Activated CD8-positive, alpha-beta memory T cell treated with anti-CD3 and anti-CD28 coated beads, Interleukin-2, amount 50 U/mL, for 24 hours (primary cell): Measurements from ENCODE around the gene ZFAND2B.
"Not testable (repeated sequence)": the region's sequence is repeated elsewhere in the genome, so short reads cannot be mapped to it uniquely, and the experiment has no call there.

Experiments used
- DNase-seq: peaks from one replicate; pipeline ENCODE4 v3.0.0-alpha.2; 2020; ENCODE audit errors: extremely low read depth

ZFAND2B gene

DNA sequence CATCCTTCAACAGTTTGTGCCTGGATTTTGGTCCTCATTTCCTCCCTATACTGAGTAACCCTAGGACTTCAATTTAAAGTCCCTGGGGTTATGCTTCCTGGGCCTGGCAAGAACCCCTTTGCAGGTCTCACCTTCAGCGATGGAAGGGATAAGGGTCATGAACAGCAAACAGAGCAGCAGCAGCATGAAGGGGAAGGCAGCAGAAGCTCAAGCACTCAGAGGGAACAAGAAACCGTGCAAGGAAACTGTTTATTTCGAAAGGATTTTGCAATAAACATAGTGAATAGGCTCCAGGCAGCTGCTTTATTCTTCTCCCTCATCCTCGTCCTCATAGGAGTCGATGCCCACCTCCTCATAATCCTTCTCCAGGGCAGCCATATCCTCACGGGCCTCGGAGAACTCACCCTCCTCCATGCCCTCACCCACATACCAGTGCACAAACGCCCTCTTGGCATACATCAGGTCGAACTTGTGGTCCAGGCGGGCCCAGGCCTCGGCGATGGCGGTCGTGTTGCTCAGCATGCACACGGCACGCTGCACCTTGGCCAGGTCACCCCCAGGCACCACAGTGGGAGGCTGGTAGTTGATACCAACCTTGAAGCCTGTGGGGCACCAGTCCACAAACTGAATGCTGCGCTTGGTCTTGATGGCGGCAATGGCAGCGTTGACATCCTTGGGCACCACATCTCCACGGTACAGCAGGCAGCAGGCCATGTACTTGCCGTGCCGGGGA lies 43.6 kb downstream of the ZFAND2B start:
- DNase-seq = no peak

DNA sequence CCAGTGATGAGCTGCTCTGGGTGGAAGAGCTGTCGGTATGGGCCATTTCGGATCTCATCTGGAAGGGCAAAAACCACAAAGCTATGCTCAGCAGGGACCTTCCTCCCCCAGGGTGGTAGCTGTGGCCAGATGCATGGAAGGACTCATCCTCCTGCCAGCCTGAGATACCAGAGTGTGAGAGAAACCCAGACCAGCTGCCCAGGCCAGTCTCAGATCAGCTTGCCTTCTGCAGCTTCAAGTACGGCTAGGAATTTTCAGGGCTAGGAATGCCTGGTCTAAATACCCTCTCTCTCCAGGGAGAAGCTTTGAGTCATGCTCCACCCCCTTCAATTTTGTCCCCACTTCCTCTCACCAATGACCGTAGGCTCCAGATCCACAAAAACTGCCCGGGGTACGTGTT lies 45.1 kb downstream of the ZFAND2B start:
- DNase-seq = no peak

DNA sequence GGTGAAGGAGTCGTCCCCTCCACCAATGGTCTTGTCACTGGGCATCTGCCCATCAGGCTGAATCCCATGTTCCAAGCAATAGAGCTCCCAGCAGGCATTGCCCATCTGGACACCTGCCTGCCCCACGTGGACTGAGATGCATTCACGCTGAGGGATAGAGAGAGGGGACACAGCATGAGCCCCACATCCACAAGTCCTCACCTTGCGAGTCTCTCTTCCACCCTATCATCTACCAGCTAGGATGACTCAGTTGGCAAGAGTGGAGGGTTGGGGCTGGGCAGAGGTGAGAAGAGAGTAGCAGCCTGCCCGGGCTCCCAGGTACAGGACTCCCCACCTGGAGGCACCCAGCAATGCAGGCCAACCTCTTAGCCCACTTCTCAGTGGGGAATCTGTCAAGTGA lies 45.5 kb downstream of the ZFAND2B start:
- no peak for DNase-seq

DNA sequence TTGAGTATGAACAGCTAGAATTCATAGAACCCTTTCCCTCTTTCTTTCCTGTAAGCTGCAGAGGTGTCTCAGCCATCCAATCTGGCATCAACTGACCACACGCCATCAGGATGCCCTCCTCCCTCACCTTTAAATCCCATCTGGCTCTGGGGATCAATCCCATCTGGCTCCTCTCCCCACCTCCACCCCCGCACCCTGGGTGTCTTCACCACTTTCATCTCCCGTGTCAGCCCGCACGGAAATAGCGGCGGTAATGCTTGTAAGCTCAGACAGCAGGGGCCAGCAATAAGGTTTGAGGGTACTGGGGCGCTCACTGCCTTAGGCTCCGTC lies 46.0 kb downstream of the ZFAND2B start:
- DNase-seq = no peak

DNA sequence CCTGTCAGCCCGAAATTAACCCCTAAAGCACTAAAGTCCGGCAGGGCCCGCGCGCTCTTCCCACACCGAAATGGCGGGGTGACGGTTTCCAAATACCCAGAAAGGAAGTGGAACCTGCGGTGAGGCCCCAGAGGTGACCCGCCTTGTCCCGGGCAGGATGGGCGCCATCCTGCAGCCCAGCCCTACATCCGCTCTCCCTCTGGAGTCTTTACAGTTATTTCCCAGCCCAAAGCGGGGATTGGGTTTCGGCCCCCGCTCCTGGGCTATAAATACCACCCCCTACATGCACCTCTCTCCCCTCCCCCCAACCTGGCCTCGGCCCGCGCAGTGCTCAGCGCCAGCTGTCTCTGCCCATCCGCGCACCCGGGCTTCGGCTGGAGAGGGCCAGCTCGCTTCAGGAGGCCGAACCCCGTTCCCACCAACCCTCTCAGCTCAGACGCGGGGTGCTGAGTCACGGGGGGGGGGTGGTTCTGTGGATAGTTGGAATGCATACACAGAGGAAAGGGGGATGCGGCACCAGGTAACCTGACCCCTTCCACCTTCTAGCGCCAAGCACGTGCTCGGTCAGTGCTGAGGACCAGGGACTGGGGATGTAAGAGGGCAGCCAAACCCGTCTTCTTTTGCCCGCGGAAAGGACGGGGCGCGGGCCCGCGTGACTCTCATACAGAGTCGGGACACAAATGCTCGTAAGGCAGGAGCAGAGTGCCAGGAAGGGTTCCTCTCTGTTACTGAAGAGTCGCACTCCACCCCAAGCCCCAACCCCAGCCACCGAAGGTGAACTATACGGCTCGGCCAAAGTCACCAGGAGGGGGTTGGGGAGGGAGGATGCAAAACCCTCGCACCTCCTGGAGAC lies 46.5 kb downstream of the ZFAND2B start, which contains the start of gene TUBA4B:
TUBA4B (plus strand) TSS at position 344 of the 853 bp plus-strand sequence; CDS start at position 509, 165 bp downstream.
- DNase-seq = no peak

DNA sequence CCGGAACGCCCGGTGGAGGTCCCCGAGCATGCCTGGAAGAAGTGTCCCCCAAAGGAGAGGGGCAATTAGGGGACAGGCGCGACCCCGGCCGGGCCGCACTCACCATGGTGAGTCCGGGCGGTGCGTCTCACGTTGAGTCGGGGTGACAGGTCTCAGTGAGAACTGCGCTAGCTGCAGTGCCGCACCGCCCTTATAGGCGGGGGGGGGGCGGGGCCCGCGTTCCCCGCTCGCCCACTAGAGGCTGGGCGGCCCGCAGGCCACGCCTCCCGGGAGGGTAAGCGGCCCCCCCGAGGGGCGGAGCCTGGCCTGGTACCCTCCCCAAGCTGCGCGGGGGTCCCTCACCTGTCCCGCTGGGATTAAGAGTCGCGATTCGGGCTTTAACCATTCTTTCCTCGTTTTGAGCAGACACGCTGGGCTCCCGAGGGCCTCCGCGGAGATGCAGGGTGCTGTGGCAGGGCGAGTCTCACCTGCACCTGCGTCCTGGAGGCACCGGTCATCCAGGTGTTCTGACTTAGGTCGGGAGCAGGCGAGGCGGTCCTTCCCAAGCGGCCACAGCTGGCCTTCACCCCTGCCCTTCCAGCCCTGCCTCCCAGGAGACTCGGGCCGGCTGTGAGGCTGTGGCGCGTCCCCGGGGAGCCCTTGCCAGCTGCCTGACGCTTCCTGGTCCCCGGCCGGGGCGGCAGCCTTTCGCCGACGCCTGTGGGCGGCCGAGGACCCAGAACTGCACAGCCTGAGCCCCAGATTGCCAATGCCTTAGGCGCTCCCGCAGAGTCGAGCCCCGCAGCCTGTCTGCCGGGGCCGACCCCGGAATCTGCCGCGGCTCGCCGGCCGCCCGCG lies 47.4 kb downstream of the ZFAND2B start, which contains the start of gene TUBA4A:
TUBA4A (minus strand) TSS at position 166 of the 837 bp plus-strand sequence; CDS start at position 106, 60 bp downstream.
- peak; percentile 68 for DNase-seq

DNA sequence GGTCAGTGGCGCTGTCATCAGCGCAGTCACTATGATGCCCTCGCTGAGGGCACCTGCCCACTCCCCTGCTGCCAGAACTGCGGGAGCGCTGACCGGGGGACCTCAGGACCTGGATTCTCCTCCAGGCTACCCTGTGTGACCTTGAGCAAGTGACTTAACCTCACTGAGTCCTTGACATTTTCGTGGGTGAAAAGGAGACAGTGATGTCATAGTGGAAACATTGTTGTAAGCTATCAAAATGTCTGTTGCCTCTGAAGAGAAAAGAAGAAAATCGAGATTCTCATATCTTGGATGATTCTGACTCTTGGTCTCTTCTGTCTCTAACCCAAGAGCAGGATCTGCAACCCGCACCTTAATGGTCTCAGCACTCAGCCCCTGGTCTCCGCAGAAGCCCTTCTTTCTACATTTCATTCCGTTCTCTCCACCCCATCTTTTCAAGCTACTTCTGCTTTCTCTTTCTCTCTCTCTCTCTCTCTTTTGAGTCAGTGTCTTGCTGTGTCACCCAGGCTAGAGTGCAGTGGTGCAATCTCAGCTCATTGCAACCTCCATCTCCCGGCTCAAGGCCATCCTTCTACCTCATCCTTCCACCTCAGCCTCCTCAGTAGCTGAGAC lies 48.1 kb downstream of the ZFAND2B start:
- no peak for DNase-seq

DNA sequence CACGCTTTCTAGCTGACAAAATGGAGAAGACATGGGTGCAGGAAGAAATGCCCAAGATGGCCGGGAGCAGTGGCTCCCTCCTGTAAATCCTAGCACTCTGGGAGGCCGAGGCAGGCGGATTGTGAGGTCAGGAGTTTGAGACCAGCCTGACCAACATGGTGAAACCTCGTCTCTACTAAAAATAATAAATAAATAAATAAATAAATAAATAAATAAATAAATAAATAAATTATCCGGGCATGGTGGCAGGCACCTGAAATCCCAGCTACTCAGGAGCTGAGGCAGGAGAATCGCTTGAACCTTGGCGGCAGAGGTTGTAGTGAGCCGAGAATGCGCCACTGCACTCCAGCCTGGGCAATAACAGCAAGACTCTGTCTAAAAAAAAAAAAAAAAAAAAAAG lies 52.4 kb downstream of the ZFAND2B start:
- DNase-seq = not testable (repeated sequence)
